Tibial nerve (tissue), 4 donors: ENCODE data around the gene VWF. TPM values are rescaled to one million over a fixed set of nuclear protein-coding genes. Genes with fewer than 3 reads are reported as not detected.

ENCODE experiments used
- DNase-seq, 2 donors: peaks; one replicate each; pipeline ENCODE4 v3.0.0-alpha.2; 2019; ENCODE audit warnings: low spot score in 2 of 2
- H3K27ac ChIP-seq, 4 donors: fragments of 200-600 bp; sonication (generic) in 3 of 4; one replicate each; pipeline ENCODE4 v1.5.1; 2017 to 2019; ENCODE audit warnings: mild to moderate bottlenecking in 1 of 4
- H3K27me3 ChIP-seq, 2 donors: fragments of 200-600 bp; sonication (generic) in 1 of 2; one replicate each; pipeline versions ENCODE4 v1.5.1 to v1.6.0; 2017 to 2019
- H3K36me3 ChIP-seq, 3 donors: fragments of 200-600 bp; sonication (generic); one replicate each; pipeline ENCODE4 v1.5.1; 2018 to 2019
- H3K4me1 ChIP-seq, 4 donors: fragments of 200-600 bp; sonication (generic) in 3 of 4; one replicate each; pipeline ENCODE4 v1.5.1; 2017 to 2019
- H3K4me3 ChIP-seq, 4 donors: fragments of 200-600 bp; sonication (generic) in 3 of 4; one replicate each; pipeline ENCODE4 v1.5.1; 2017 to 2019; ENCODE audit warnings: mild to moderate bottlenecking in 1 of 4, moderate library complexity in 1 of 4
- H3K9me3 ChIP-seq, 4 donors: fragments of 200-600 bp; sonication (generic) in 3 of 4; one replicate each; pipeline ENCODE4 v1.5.1; 2017 to 2019
- CTCF ChIP-seq, 5 experiments: fragments of 200-600 bp in 3 of 5; fragments of 450-650 bp in 2 of 5; sonication (generic) in 3 of 5; IDR thresholded peaks; one replicate each; pipeline ENCODE4 v1.5.1; 2016 to 2019; ENCODE audit warnings: antibody characterized with exemption in 5 of 5, mild to moderate bottlenecking in 3 of 5, moderate library complexity in 2 of 5
- EP300 ChIP-seq, 2 donors: sonication (generic); formaldehyde crosslinking; IDR thresholded peaks; one replicate each; pipeline ENCODE4 v1.6.1; 2017; ENCODE audit warnings: antibody characterized with exemption in 2 of 2, mild to moderate bottlenecking in 1 of 2
- POLR2A ChIP-seq, 2 donors: fragments of 450-650 bp; IDR thresholded peaks; one replicate each; pipeline ENCODE4 v1.6.1; 2017; ENCODE audit warnings: antibody characterized with exemption in 2 of 2, mild to moderate bottlenecking in 2 of 2, moderate library complexity in 2 of 2
- WGBS, 2 donors: methylation state at CpG; one replicate each; pipeline ENCODE4 v1.1.5; 2018; 5-methylcytosine and 5-hydroxymethylcytosine counted together
- total RNA-seq, 4 donors: library from RNA; depleted of rRNA; stranded (reverse); fragments of >200 nt; gene quantifications; one replicate each; pipeline ENCODE4 v1.1.0, GENCODE V29; 2016

Gene VWF
- total RNA-seq, 4 donors from 2014 or later: 82.7 to 311 (median 214) TPM

- Histone ChIP-seq H3K36me3 (no peaks in the 10 kb centered on the region), H3K4me1 (no peaks in the 10 kb centered on the region), H3K27me3 (no peaks in the 10 kb centered on the region), H3K4me3 (no peak overlapping the region), H3K9me3 (no peaks in the 10 kb centered on the region), H3K27ac (no peak overlapping the region)
- WGBS, 2 donors: 91 to 94% methylated on average over 9 of the region's 9 CpGs
- TF ChIP-seq EP300 (IDR thresholded peaks at IDR 0.05): no peak
- TF ChIP-seq POLR2A (IDR thresholded peaks at IDR 0.05): no peak
- TF ChIP-seq CTCF (IDR thresholded peaks at IDR 0.05): no peak
- DNase-seq: no peak
Observed at GRCh38 chr12:6034596-6034995, 89.9 kb downstream of the VWF start.

GRCh38 chr12:6033546-6033945 lies 90.9 kb downstream of the VWF start:
- TF ChIP-seq CTCF (IDR thresholded peaks at IDR 0.05) (no peak), EP300 (IDR thresholded peaks at IDR 0.05) (no peak), POLR2A (IDR thresholded peaks at IDR 0.05) (no peak)
- DNase-seq: no peak
- no peak overlapping the region for H3K4me3 ChIP-seq
- no peaks in the 10 kb centered on the region for H3K27me3 ChIP-seq
- peak overlapping the region in 1 of 4 donors; percentile 37 for H3K27ac ChIP-seq
- WGBS, 2 donors: 53 to 73% methylated on average over 6 of the region's 8 CpGs
- no peaks in the 10 kb centered on the region for H3K36me3 ChIP-seq
- H3K4me1 ChIP-seq: no peaks in the 10 kb centered on the region
- H3K9me3 ChIP-seq: peaks cover 0 to 3% (median 0%) of the 10 kb centered on the region in 4 donors

- 94 to 96% methylated on average over 8 of the region's 8 CpGs for WGBS, 2 donors
Observed at GRCh38 chr12:6032726-6033125, 91.7 kb downstream of the VWF start.

GRCh38 chr12:6031001-6031400 lies 93.5 kb downstream of the VWF start:
- H3K9me3 ChIP-seq: peaks cover 0 to 14% (median 0%) of the 10 kb centered on the region in 4 donors

More at GRCh38 chr12:6032726-6033125, 91.7 kb downstream of the VWF start:
- DNase-seq: no peak
- Histone ChIP-seq H3K27me3 (no peaks in the 10 kb centered on the region), H3K36me3 (no peaks in the 10 kb centered on the region), H3K9me3 (peaks cover 0 to 6% (median 0%) of the 10 kb centered on the region in 4 donors), H3K27ac (no peak overlapping the region), H3K4me3 (no peak overlapping the region), H3K4me1 (no peaks in the 10 kb centered on the region)
- TF ChIP-seq CTCF (IDR thresholded peaks at IDR 0.05) (no peak), EP300 (IDR thresholded peaks at IDR 0.05) (no peak), POLR2A (IDR thresholded peaks at IDR 0.05) (no peak)

GRCh38 chr12:6030081-6030480 lies 94.4 kb downstream of the VWF start:
- no peak overlapping the region for H3K27ac ChIP-seq
- no peak overlapping the region for H3K4me3 ChIP-seq
- 75 to 78% methylated on average over 3 of the region's 3 CpGs for WGBS, 2 donors
- H3K27me3 ChIP-seq: no peaks in the 10 kb centered on the region
- H3K4me1 ChIP-seq: no peaks in the 10 kb centered on the region
- DNase-seq: no peak
- TF ChIP-seq CTCF (IDR thresholded peaks at IDR 0.05) (no peak), EP300 (IDR thresholded peaks at IDR 0.05) (no peak), POLR2A (IDR thresholded peaks at IDR 0.05) (no peak)
- peaks cover 0 to 8% (median 0%) of the 10 kb centered on the region in 3 donors for H3K36me3 ChIP-seq
- H3K9me3 ChIP-seq: peaks cover 0 to 14% (median 0%) of the 10 kb centered on the region in 4 donors

More at GRCh38 chr12:6031001-6031400, 93.5 kb downstream of the VWF start:
- 76 to 79% methylated on average over 8 of the region's 8 CpGs for WGBS, 2 donors
- no peak overlapping the region for H3K27ac ChIP-seq
- DNase-seq: no peak
- peaks cover 0 to 8% (median 0%) of the 10 kb centered on the region in 3 donors for H3K36me3 ChIP-seq
- H3K4me1 ChIP-seq: no peaks in the 10 kb centered on the region
- H3K4me3 ChIP-seq: no peak overlapping the region
- no peaks in the 10 kb centered on the region for H3K27me3 ChIP-seq
- TF ChIP-seq EP300 (IDR thresholded peaks at IDR 0.05) (no peak), CTCF (IDR thresholded peaks at IDR 0.05) (no peak), POLR2A (IDR thresholded peaks at IDR 0.05) (no peak)
